K562 (cell line): ENCODE measurements around the gene VASH2. TPM values are rescaled to one million over a fixed set of nuclear protein-coding genes. Genes with fewer than 3 reads are reported as not detected.

Experiments
- ATAC-seq: fragments of 200-7000 bp; cut with Tn5 transposase; 3 replicates; pipeline ENCODE4 v1.9.1; 2020; ENCODE audit warnings: moderate library complexity
- BruUV-seq: library from RNA; stranded (reverse); fragments of 400-500 nt; replicated peaks from 2 replicates; lab custom pipeline; 2021; lab: Mats Ljungman, UMichigan
- CTCF ChIA-PET: fragments of 300-600 bp; formaldehyde crosslinking; extraction: SDS; loops from one replicate; lab custom pipeline; 2021; ENCODE audit warnings: low intra/inter-chr PET ratio; lab: Yijun Ruan, JAX
- POLR2A ChIA-PET: fragments of 300-600, 350-650 bp; sonication (Branson Sonifier 250); formaldehyde crosslinking; extraction: SDS; loops from one replicate; lab custom pipeline; 2021; ENCODE audit warnings: antibody characterized with exemption, inconsistent platforms; lab: Yijun Ruan, JAX
- DNase-seq, 4 experiments: peaks; one replicate each; pipeline versions ENCODE4 v3.0.0 to v3.0.0-alpha.2; 2011 to 2018; ENCODE audit warnings: low spot score in 3 of 4, mixed read lengths in 3 of 4; ENCODE audit errors: extremely low read depth in 1 of 4
- FAIRE-seq: peaks from 2 replicates; lab custom pipeline; 2011; peaks lifted over from hg19 to GRCh38; lab: Jason Lieb, UNC
- H2AFZ ChIP-seq: 2 replicates; pipeline ENCODE4 v1.6.0; 2011; ENCODE audit warnings: low read depth, low read length, control low read depth, inconsistent platforms
- H3K27ac ChIP-seq: fragments of 200-600 bp; 3 replicates; pipeline ENCODE4 v1.8.0; 2011; ENCODE audit warnings: low read depth, mild to moderate bottlenecking, control low read depth, inconsistent platforms, low read length, moderate library complexity, mixed read lengths; ENCODE audit errors: extremely low read depth
- H3K27me3 ChIP-seq, 2 experiments: fragments of 300-600 bp in 1 of 2; 2 replicates in 1 of 2; 3 replicates in 1 of 2; pipeline versions ENCODE4 v1.6.0 to v1.8.0; 2011; ENCODE audit warnings: inconsistent platforms in 2 of 2, low read length in 2 of 2, mild to moderate bottlenecking in 1 of 2, mixed read lengths in 1 of 2, moderate library complexity in 1 of 2; ENCODE audit not compliant: control insufficient read depth in 2 of 2, insufficient read depth in 2 of 2
- H3K36me3 ChIP-seq: fragments of 300-600 bp; 3 replicates; pipeline ENCODE4 v1.8.0; 2011; ENCODE audit warnings: mild to moderate bottlenecking, low read length, inconsistent platforms; ENCODE audit not compliant: control insufficient read depth, insufficient read depth
- H3K4me1 ChIP-seq, 2 experiments: fragments of 200-600 bp in 1 of 2; replicated peaks in 1 of 2; 2 replicates in 1 of 2; 3 replicates in 1 of 2; pipeline versions ENCODE4 v1.5.1 to v1.8.0; 2011; ENCODE audit warnings: inconsistent platforms in 2 of 2, low read length in 2 of 2, mild to moderate bottlenecking in 1 of 2, mixed read lengths in 1 of 2, moderate library complexity in 1 of 2; ENCODE audit not compliant: control insufficient read depth in 2 of 2, insufficient read depth in 2 of 2
- H3K4me2 ChIP-seq: 2 replicates; pipeline ENCODE4 v1.6.1; 2011; ENCODE audit warnings: low read length, control low read depth, inconsistent platforms, mixed read lengths; ENCODE audit not compliant: insufficient read depth
- H3K4me3 ChIP-seq: fragments of 200-600 bp; sonication (generic), shearing (Covaris generic); 2 replicates; pipeline ENCODE4 v1.5.1; 2016; ENCODE audit warnings: control low read depth, inconsistent platforms
- H3K79me2 ChIP-seq: fragments of 200-600 bp; 3 replicates; pipeline ENCODE4 v1.8.0; 2011; ENCODE audit warnings: low read length, inconsistent platforms; ENCODE audit not compliant: control insufficient read depth, insufficient read depth
- H3K9ac ChIP-seq, 2 experiments: 2 replicates each; pipeline versions ENCODE4 v1.6.0 to v1.6.1; 2011; ENCODE audit warnings: low read depth in 2 of 2, low read length in 2 of 2, control low read depth in 1 of 2, inconsistent platforms in 1 of 2, mild to moderate bottlenecking in 1 of 2, mixed read lengths in 1 of 2; ENCODE audit not compliant: insufficient read depth in 1 of 2
- H3K9me1 ChIP-seq: one replicate; pipeline ENCODE4 v1.6.0; 2011; ENCODE audit warnings: inconsistent platforms, mild to moderate bottlenecking, low read length, moderate library complexity; ENCODE audit not compliant: control insufficient read depth, insufficient read depth
- H3K9me3 ChIP-seq: replicated peaks from 2 replicates; pipeline ENCODE4 v1.5.1; 2011; ENCODE audit warnings: low read depth, low read length, inconsistent platforms; ENCODE audit not compliant: control insufficient read depth, insufficient read depth
- H4K20me1 ChIP-seq: replicated peaks from 2 replicates; pipeline ENCODE4 v1.6.1; 2011; ENCODE audit warnings: low read length, inconsistent platforms, mixed read lengths; ENCODE audit not compliant: control insufficient read depth, insufficient read depth
- CBX5 ChIP-seq: IDR thresholded peaks from 2 replicates; pipeline ENCODE4 v1.6.1; 2014; ENCODE audit warnings: low read depth, borderline replicate concordance
- CTBP1 ChIP-seq: fragments of 450-650 bp; IDR thresholded peaks from 2 replicates; pipeline ENCODE4 v1.6.1; 2016; ENCODE audit warnings: borderline replicate concordance
- MAFF ChIP-seq: IDR thresholded peaks from 2 replicates; pipeline ENCODE4 v1.6.1; 2012; ENCODE audit warnings: low read length, improper control_type of control experiment
- MLX ChIP-seq, 2 experiments: fragments of 450-650 bp in 1 of 2; sonication (generic) in 1 of 2; formaldehyde crosslinking; conservative IDR thresholded peaks; 2 replicates each; pipeline versions ENCODE4 v1.4.0 to v1.8.1; 2020 to 2022; ENCODE audit warnings: mild to moderate bottlenecking in 1 of 2, missing genetic modification reagents in 1 of 2
- PRPF4 ChIP-seq: fragments of 200-400 bp; formaldehyde crosslinking; IDR thresholded peaks from one replicate; pipeline ENCODE4 v1.6.1; 2017; ENCODE audit warnings: low read length, low read depth, mild to moderate bottlenecking; ENCODE audit not compliant: insufficient read depth, poor library complexity, severe bottlenecking
- TEAD4 ChIP-seq, 2 experiments: sonication (generic) in 1 of 2; formaldehyde crosslinking in 1 of 2; IDR thresholded peaks; 2 replicates each; pipeline versions ENCODE4 v1.6.1 to v1.8.0; 2012 to 2022; ENCODE audit warnings: borderline replicate concordance in 1 of 2, inconsistent platforms in 1 of 2, low read length in 1 of 2, mild to moderate bottlenecking in 1 of 2, missing genetic modification reagents in 1 of 2
- U2AF1 ChIP-seq: fragments of 200-400 bp; formaldehyde crosslinking; optimal IDR thresholded peaks from 2 replicates; pipeline ENCODE3; 2017; ENCODE audit warnings: mild to moderate bottlenecking, low read depth, low read length, moderate library complexity
- ZNF280A ChIP-seq: fragments of 450-650 bp; IDR thresholded peaks from 2 replicates; pipeline ENCODE4 v1.6.1; 2018; ENCODE audit warnings: mild to moderate bottlenecking, low read depth; ENCODE audit not compliant: partially characterized antibody
- ZNF41 ChIP-seq: fragments of 250-450 bp; sonication (Bioruptor Pico); conservative IDR thresholded peaks from 2 replicates; pipeline ENCODE4 v1.4.0; 2020; ENCODE audit warnings: mild to moderate bottlenecking
- WGBS: fragments of 100-300 bp; shearing (Covaris generic); methylation state at CpG from one replicate; pipeline ENCODE4 v1.1.6; 2016; ENCODE audit warnings: low coverage, mixed read lengths; ENCODE audit not compliant: insufficient coverage; ENCODE audit errors: missing lambda C conversion rate; 5-methylcytosine and 5-hydroxymethylcytosine counted together
- in situ Hi-C: fragments of 300-500 bp; cut with MboI; formaldehyde crosslinking; loops from 4 replicates; pipeline ENCODE4 v1.15.0; 2018; ENCODE audit warnings: inconsistent platforms, mixed read lengths
- intact Hi-C: fragments of 100-400 bp; cut with micrococcal nuclease; formaldehyde crosslinking; loops from 2 replicates; pipeline ENCODE4 v1.14.2; 2022
- polyA plus RNA-seq, 8 experiments: library from polyadenylated mRNA; depleted of rRNA in 4 of 8; stranded (reverse) in 5 of 8; unstranded in 3 of 8; fragments of >200 nt; fragmentation: Nextera tagmentation in 2 of 8; fragmentation: Illumina TruSeq in 1 of 8; extraction: Ambion mirVana in 2 of 8; extraction: Trizol in 1 of 8; gene quantifications; 2 replicates each; pipeline versions ENCODE4 v1.2.1 to v1.2.3, GENCODE V29; 2011 to 2014; ENCODE audit warnings: inconsistent platforms in 1 of 8, missing spikeins in 1 of 8
- total RNA-seq, 7 experiments: library from RNA; depleted of rRNA in 6 of 7; stranded (reverse); fragments of >200 nt in 6 of 7; fragmentation: Illumina TruSeq in 2 of 7; extraction: Trizol in 2 of 7; gene quantifications; 2 replicates each; pipeline versions ENCODE4 v1.2.1 to v1.2.3, GENCODE V29; 2011 to 2021; ENCODE audit warnings: low replicate concordance in 1 of 7

VASH2 gene
- total and polyA plus RNA-seq, 9 of the 15 experiments (the other 6 are each of a cell fraction or from before 2014, with no cell fraction given) = 0.04 to 0.40 (median 0.10) TPM; not detected in 1

- no peaks in the 10 kb centered on the region for H3K79me2 ChIP-seq
- H3K4me3 ChIP-seq = no peak overlapping the region
- in situ Hi-C loops = no loop called here
- H3K9ac ChIP-seq = no peak overlapping the region
- WGBS = 98% methylated on average over 3 of the region's 3 CpGs
- peaks cover 58% of the 10 kb centered on the region for H3K36me3 ChIP-seq
- no peaks in the 10 kb centered on the region for H3K4me1 ChIP-seq
- FAIRE-seq (no peak), ATAC-seq (no peak), DNase-seq (no peak)
- H2AFZ ChIP-seq = no peak overlapping the region
- H3K27ac ChIP-seq = no peak overlapping the region
- intact Hi-C loops = no loop called here
- TF ChIP-seq MLX (CRISPR knock-in tag; conservative IDR thresholded peaks at IDR 0.05) = no peak
- TF ChIP-seq U2AF1 = no peak
- TF ChIP-seq PRPF4 = no peak
- no peak for TF ChIP-seq MAFF
- TF ChIP-seq TEAD4 (IDR thresholded peaks at IDR 0.05; ENCODE audit: low read length) = no peak
- no peak for TF ChIP-seq TEAD4 (CRISPR knock-in tag; IDR thresholded peaks at IDR 0.05; ENCODE audit: borderline replicate concordance)
- no peak for TF ChIP-seq CTBP1
- TF ChIP-seq CBX5 = no peak
- TF ChIP-seq ZNF280A = no peak
- TF ChIP-seq ZNF41 (CRISPR knock-in tag) = no peak
- H3K27me3 ChIP-seq = no peaks in the 10 kb centered on the region
- no peaks in the 10 kb centered on the region for H3K9me3 ChIP-seq
- no peak overlapping the region for H3K4me2 ChIP-seq
- POLR2A ChIA-PET = interaction anchor here (0.6 to 1.3 kb wide), 2 partner anchors 13 to 62 kb away, joined by 4 read pairs; partner anchors contain the start of gene ANGEL2
- no peaks in the 10 kb centered on the region for H3K9me1 ChIP-seq
- H4K20me1 ChIP-seq = no peaks in the 10 kb centered on the region
- no TSS peak for BruUV-seq
- CTCF ChIA-PET = interaction anchor here (0.6 kb wide), 1 partner anchor 173 kb away, joined by 5 read pairs; no protein-coding TSS in a partner anchor
These were observed 52.9 kb downstream of the VASH2 start for GRCh38 chr1:213003256-213003655.
